ENCODE measurements around the gene INPP4B. TPM values are rescaled to one million over a fixed set of nuclear protein-coding genes. Genes with fewer than 3 reads are reported as not detected.

The INPP4B gene
- polyA plus RNA-seq, 1 of the 3 experiments (the other 2 are of a cell fraction) = 0.08 TPM

- POLR2A ChIA-PET = interaction anchor here (0.8 kb wide), 1 partner anchor 10 kb away, joined by 3 read pairs; no protein-coding TSS in a partner anchor
- Histone ChIP-seq H3K4me1 (ENCODE audit: control insufficient read depth in 1 of 2, insufficient read depth in 2 of 2, low read depth in 1 of 2, low read length in 1 of 2) (no peaks in the 10 kb centered on the region), H3K36me3 (replicated peaks in 1 of 2; ENCODE audit: control insufficient read depth in 1 of 2, insufficient read depth in 2 of 2, low read length in 1 of 2) (no peaks in the 10 kb centered on the region), H4K20me1 (ENCODE audit: insufficient read depth) (no peaks in the 10 kb centered on the region), H3K27ac (ENCODE audit: low read depth in 2 of 2, low read length in 1 of 2) (no peak overlapping the region), H3K4me2 (no peak overlapping the region), H3K9ac (no peak overlapping the region), H3K4me3 (ENCODE audit: low read depth in 2 of 2, low read length in 1 of 2) (no peak overlapping the region), H3K79me2 (ENCODE audit: insufficient read depth) (no peaks in the 10 kb centered on the region), H2AFZ (ENCODE audit: low read depth) (no peak overlapping the region), H3F3A (replicated peaks; ENCODE audit: insufficient read depth) (no peaks in the 10 kb centered on the region), H3K9me3 (no peaks in the 10 kb centered on the region), H3K9me2 (no peaks in the 10 kb centered on the region; the same call in 1 of the 2 replicates), H3K27me3 (ENCODE audit: insufficient read depth) (no peaks in the 10 kb centered on the region)
- CTCF ChIA-PET = no interaction called here
- TF ChIP-seq GATA2 (CRISPR knock-in tag; IDR thresholded peaks at IDR 0.05) (no peak), RXRA (IDR thresholded peaks at IDR 0.05; ENCODE audit: borderline replicate concordance, low read depth) (no peak), TEAD4 (IDR thresholded peaks at IDR 0.05; ENCODE audit: borderline replicate concordance, insufficient read depth) (no peak), EZH2phosphoT487 (IDR thresholded peaks at IDR 0.05; ENCODE audit: borderline replicate concordance, low read depth) (no peak)
- WGBS (ENCODE audit: low lambda C conversion rate) = 20% methylated on average over 1 of the region's 1 CpG
- DNase-seq = no peak
Observed at GRCh38 chr4:142698552-142698951, 147.5 kb downstream of the INPP4B start.

DNA sequence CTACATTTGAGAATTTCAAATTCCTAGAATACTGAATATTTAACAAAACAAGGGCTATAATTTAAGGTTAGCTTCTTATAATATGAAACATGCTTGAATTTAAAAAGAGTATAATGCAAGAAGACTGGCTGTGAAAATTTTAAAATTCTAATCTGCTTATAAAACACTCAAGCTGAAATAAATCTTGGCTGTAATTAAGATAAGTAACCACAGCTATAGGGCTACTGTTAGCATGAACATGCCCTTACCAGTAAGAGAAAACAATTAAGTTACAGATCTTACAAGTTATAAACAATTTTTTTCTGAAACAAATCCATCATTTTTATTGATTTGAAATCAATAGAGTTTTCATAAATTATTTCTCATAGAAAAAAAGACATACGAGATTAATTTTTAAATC is 148.2 kb downstream of the INPP4B start:
- no peaks in the 10 kb centered on the region for H3K27me3 ChIP-seq (ENCODE audit: insufficient read depth)
- H3K9me2 ChIP-seq = no peaks in the 10 kb centered on the region; the same call in 1 of the 2 replicates
- H3K36me3 ChIP-seq (replicated peaks in 1 of 2; ENCODE audit: control insufficient read depth in 1 of 2, insufficient read depth in 2 of 2, low read length in 1 of 2) = no peaks in the 10 kb centered on the region
- no peaks in the 10 kb centered on the region for H3K79me2 ChIP-seq (ENCODE audit: insufficient read depth)
- no peak overlapping the region for H3K27ac ChIP-seq (ENCODE audit: low read depth in 2 of 2, low read length in 1 of 2)
- H3K4me3 ChIP-seq (ENCODE audit: low read depth in 2 of 2, low read length in 1 of 2) = no peak overlapping the region
- H2AFZ ChIP-seq (ENCODE audit: low read depth) = no peak overlapping the region
- H4K20me1 ChIP-seq (ENCODE audit: insufficient read depth) = no peaks in the 10 kb centered on the region
- H3F3A ChIP-seq (replicated peaks; ENCODE audit: insufficient read depth) = no peaks in the 10 kb centered on the region
- 81% methylated on average over 1 of the region's 1 CpG for WGBS (ENCODE audit: low lambda C conversion rate)
- ChIA-PET CTCF (no interaction called here), POLR2A (no interaction called here)
- no peak overlapping the region for H3K4me2 ChIP-seq
- TF ChIP-seq ELF1 (IDR thresholded peaks at IDR 0.05) (no peak), MEF2A (IDR thresholded peaks at IDR 0.05; ENCODE audit: borderline replicate concordance, low read depth) (no peak), CHD2 (IDR thresholded peaks at IDR 0.05; ENCODE audit: low read length, partially characterized antibody) (no peak)
- H3K9ac ChIP-seq = no peak overlapping the region
- H3K4me1 ChIP-seq (ENCODE audit: control insufficient read depth in 1 of 2, insufficient read depth in 2 of 2, low read depth in 1 of 2, low read length in 1 of 2) = no peaks in the 10 kb centered on the region
- no peak for DNase-seq
- H3K9me3 ChIP-seq = no peaks in the 10 kb centered on the region

DNA sequence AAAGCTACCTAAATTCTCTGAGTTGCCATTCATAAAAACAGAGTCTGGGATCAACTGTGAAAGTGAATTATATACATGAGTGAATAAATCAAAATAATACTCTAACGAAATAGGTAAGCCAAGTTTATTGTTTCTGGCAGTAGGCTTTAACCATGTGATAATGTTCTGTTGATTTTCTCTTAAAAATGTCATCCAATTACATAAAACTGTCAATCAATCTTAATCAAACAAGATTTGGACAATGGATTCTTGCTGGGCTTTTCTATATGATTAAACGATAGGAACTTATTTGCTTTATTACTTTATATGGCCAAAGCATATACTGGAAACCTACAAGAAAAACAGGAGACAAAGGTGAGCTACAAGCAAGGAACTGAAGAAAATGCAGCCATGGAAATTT is 148.8 kb downstream of the INPP4B start:
- 47% methylated on average over 2 of the region's 2 CpGs for WGBS (ENCODE audit: low lambda C conversion rate)
- Histone ChIP-seq H3K4me2 (no peak overlapping the region), H3K36me3 (replicated peaks in 1 of 2; ENCODE audit: control insufficient read depth in 1 of 2, insufficient read depth in 2 of 2, low read length in 1 of 2) (no peaks in the 10 kb centered on the region), H2AFZ (ENCODE audit: low read depth) (no peak overlapping the region), H3K4me1 (ENCODE audit: control insufficient read depth in 1 of 2, insufficient read depth in 2 of 2, low read depth in 1 of 2, low read length in 1 of 2) (no peaks in the 10 kb centered on the region), H3K9me2 (no peaks in the 10 kb centered on the region; the same call in 1 of the 2 replicates), H3K9ac (no peak overlapping the region), H3K4me3 (ENCODE audit: low read depth in 2 of 2, low read length in 1 of 2) (no peak overlapping the region), H3K9me3 (no peaks in the 10 kb centered on the region), H3K27ac (ENCODE audit: low read depth in 2 of 2, low read length in 1 of 2) (no peak overlapping the region), H4K20me1 (ENCODE audit: insufficient read depth) (no peaks in the 10 kb centered on the region), H3K27me3 (ENCODE audit: insufficient read depth) (no peaks in the 10 kb centered on the region), H3K79me2 (ENCODE audit: insufficient read depth) (no peaks in the 10 kb centered on the region), H3F3A (replicated peaks; ENCODE audit: insufficient read depth) (no peaks in the 10 kb centered on the region)
- POLR2A ChIA-PET = no interaction called here
- TF ChIP-seq GABPA (IDR thresholded peaks at IDR 0.05; ENCODE audit: low read depth) (no peak), FOXJ3 (CRISPR knock-in tag; IDR thresholded peaks at IDR 0.05) (no peak), CTCF (IDR thresholded peaks at IDR 0.05) (no peak), SMC3 (IDR thresholded peaks at IDR 0.05; ENCODE audit: low read depth, low read length) (no peak), GATA2 (CRISPR knock-in tag; IDR thresholded peaks at IDR 0.05) (no peak), TCF12 (IDR thresholded peaks at IDR 0.05) (no peak), TEAD4 (IDR thresholded peaks at IDR 0.05; ENCODE audit: borderline replicate concordance, insufficient read depth) (no peak), RCOR1 (IDR thresholded peaks at IDR 0.05; ENCODE audit: low read length) (no peak)
- no peak for DNase-seq
- CTCF ChIA-PET = no interaction called here
